Loucy (cell line): ENCODE measurements around the gene PGC.

Experiments used
- EZH2phosphoT487 ChIP-seq: fragments of 200-600 bp; IDR thresholded peaks from 2 replicates; pipeline ENCODE4 v1.6.1; 2018; ENCODE audit warnings: antibody characterized with exemption, mild to moderate bottlenecking, moderate library complexity, borderline replicate concordance
- TF ChIP-seq, protein P1 (sequence below): fragments of 200-600 bp; sonication (generic); conservative IDR thresholded peaks from 2 replicates; pipeline ENCODE4 v1.5.1; 2014; ENCODE audit warnings: mild to moderate bottlenecking, antibody characterized with exemption, low read length

- TF ChIP-seq, protein P1, sequence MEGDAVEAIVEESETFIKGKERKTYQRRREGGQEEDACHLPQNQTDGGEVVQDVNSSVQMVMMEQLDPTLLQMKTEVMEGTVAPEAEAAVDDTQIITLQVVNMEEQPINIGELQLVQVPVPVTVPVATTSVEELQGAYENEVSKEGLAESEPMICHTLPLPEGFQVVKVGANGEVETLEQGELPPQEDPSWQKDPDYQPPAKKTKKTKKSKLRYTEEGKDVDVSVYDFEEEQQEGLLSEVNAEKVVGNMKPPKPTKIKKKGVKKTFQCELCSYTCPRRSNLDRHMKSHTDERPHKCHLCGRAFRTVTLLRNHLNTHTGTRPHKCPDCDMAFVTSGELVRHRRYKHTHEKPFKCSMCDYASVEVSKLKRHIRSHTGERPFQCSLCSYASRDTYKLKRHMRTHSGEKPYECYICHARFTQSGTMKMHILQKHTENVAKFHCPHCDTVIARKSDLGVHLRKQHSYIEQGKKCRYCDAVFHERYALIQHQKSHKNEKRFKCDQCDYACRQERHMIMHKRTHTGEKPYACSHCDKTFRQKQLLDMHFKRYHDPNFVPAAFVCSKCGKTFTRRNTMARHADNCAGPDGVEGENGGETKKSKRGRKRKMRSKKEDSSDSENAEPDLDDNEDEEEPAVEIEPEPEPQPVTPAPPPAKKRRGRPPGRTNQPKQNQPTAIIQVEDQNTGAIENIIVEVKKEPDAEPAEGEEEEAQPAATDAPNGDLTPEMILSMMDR, result no peak
- no peak for TF ChIP-seq EZH2phosphoT487
Observed at GRCh38 chr6:41734666-41735426, 12.4 kb downstream of the PGC start.
